DND-41 (cell line): ENCODE results near the gene OTOGL.

Experiments
- ATAC-seq: fragments of 200-7000 bp; cut with Tn5 transposase; 3 replicates; pipeline ENCODE4 v1.9.1; 2021; ENCODE audit warnings: low read depth; ENCODE audit not compliant: insufficient read depth
- DNase-seq: peaks from one replicate; pipeline ENCODE4 v3.0.0-alpha.2; 2020
- H2AFZ ChIP-seq: 2 replicates; pipeline ENCODE4 v1.6.0; 2012; ENCODE audit warnings: low read depth, low read length
- H3K27ac ChIP-seq: 2 replicates; pipeline ENCODE4 v1.5.1; 2012; ENCODE audit warnings: low read length, inconsistent platforms
- H3K27me3 ChIP-seq: fragments of 200-600 bp; sonication (generic); 2 replicates; pipeline ENCODE4 v1.6.0; 2012; ENCODE audit warnings: low read length, mild to moderate bottlenecking, inconsistent platforms; ENCODE audit not compliant: insufficient read depth, poor library complexity
- H3K36me3 ChIP-seq: 2 replicates; pipeline ENCODE4 v1.5.1; 2012; ENCODE audit warnings: low read length, inconsistent platforms; ENCODE audit not compliant: insufficient read depth
- H3K4me1 ChIP-seq: 2 replicates; pipeline ENCODE4 v1.5.1; 2012; ENCODE audit warnings: mild to moderate bottlenecking, low read length; ENCODE audit not compliant: insufficient read depth
- H3K4me2 ChIP-seq: 2 replicates; pipeline ENCODE4 v1.6.0; 2012; ENCODE audit warnings: mild to moderate bottlenecking, moderate library complexity, low read length, inconsistent platforms; ENCODE audit not compliant: insufficient read depth
- H3K4me3 ChIP-seq, 2 experiments: fragments of 200-600 bp in 1 of 2; shearing (Covaris generic) in 1 of 2; 2 replicates each; pipeline ENCODE4 v1.5.1; 2012 to 2016; ENCODE audit warnings: inconsistent platforms in 2 of 2, low read length in 2 of 2, mild to moderate bottlenecking in 2 of 2, low read depth in 1 of 2, moderate library complexity in 1 of 2
- H3K79me2 ChIP-seq: 2 replicates; pipeline ENCODE4 v1.6.0; 2012; ENCODE audit warnings: low read length, inconsistent platforms; ENCODE audit not compliant: insufficient read depth
- H3K9ac ChIP-seq: 2 replicates; pipeline ENCODE4 v1.6.0; 2012; ENCODE audit warnings: low read depth, mild to moderate bottlenecking, inconsistent platforms, low read length, moderate library complexity
- H3K9me3 ChIP-seq: 2 replicates; pipeline ENCODE4 v1.5.1; 2012; ENCODE audit warnings: low read length, moderate library complexity, mild to moderate bottlenecking, inconsistent platforms; ENCODE audit not compliant: insufficient read depth, severe bottlenecking
- H4K20me1 ChIP-seq: 2 replicates; pipeline ENCODE4 v1.6.0; 2012; ENCODE audit warnings: low read length; ENCODE audit not compliant: insufficient read depth
- EZH2 ChIP-seq: IDR thresholded peaks from 3 replicates; pipeline ENCODE4 v1.6.1; 2012; ENCODE audit warnings: borderline replicate concordance, low read depth, mild to moderate bottlenecking, moderate library complexity, low read length, inconsistent platforms; ENCODE audit not compliant: severe bottlenecking
- TF ChIP-seq, protein P1 (sequence below): IDR thresholded peaks from 2 replicates; pipeline ENCODE4 v1.5.1; 2012; ENCODE audit warnings: borderline replicate concordance, low read length, moderate library complexity, mild to moderate bottlenecking; ENCODE audit not compliant: poor library complexity, severe bottlenecking; ENCODE audit errors: extremely low read depth

OTOGL gene

DNA sequence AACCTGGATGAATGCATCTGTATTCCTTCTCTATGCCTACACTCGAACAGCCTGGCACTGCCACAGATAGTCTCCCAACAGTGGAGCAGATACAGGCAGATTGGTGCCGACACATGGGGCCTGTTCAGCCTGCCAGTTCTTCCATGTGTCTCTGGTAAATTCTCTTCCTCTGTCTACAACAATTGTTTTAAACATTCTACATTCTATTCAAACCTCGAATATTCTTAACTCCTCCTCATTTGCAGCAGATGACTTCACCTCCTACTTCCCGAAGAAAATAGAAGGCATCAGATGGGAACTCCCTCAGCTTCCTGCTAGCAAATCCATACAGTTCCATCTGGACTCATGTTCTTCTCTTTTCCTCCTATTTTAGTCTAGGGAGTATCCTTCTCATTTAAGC lies 43.1 kb upstream of the OTOGL start:
- Histone ChIP-seq H3K4me1 (no peaks in the 10 kb centered on the region), H3K27me3 (no peaks in the 10 kb centered on the region), H3K9me3 (no peaks in the 10 kb centered on the region), H3K4me2 (no peak overlapping the region), H3K36me3 (no peaks in the 10 kb centered on the region), H4K20me1 (no peaks in the 10 kb centered on the region), H3K79me2 (no peaks in the 10 kb centered on the region), H3K4me3 (no peak overlapping the region), H2AFZ (no peak overlapping the region), H3K27ac (no peak overlapping the region), H3K9ac (no peak overlapping the region)
- TF ChIP-seq EZH2, result no peak
- TF ChIP-seq, protein P1, sequence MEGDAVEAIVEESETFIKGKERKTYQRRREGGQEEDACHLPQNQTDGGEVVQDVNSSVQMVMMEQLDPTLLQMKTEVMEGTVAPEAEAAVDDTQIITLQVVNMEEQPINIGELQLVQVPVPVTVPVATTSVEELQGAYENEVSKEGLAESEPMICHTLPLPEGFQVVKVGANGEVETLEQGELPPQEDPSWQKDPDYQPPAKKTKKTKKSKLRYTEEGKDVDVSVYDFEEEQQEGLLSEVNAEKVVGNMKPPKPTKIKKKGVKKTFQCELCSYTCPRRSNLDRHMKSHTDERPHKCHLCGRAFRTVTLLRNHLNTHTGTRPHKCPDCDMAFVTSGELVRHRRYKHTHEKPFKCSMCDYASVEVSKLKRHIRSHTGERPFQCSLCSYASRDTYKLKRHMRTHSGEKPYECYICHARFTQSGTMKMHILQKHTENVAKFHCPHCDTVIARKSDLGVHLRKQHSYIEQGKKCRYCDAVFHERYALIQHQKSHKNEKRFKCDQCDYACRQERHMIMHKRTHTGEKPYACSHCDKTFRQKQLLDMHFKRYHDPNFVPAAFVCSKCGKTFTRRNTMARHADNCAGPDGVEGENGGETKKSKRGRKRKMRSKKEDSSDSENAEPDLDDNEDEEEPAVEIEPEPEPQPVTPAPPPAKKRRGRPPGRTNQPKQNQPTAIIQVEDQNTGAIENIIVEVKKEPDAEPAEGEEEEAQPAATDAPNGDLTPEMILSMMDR, result no peak
- DNase-seq (no peak), ATAC-seq (no peak)

DNA sequence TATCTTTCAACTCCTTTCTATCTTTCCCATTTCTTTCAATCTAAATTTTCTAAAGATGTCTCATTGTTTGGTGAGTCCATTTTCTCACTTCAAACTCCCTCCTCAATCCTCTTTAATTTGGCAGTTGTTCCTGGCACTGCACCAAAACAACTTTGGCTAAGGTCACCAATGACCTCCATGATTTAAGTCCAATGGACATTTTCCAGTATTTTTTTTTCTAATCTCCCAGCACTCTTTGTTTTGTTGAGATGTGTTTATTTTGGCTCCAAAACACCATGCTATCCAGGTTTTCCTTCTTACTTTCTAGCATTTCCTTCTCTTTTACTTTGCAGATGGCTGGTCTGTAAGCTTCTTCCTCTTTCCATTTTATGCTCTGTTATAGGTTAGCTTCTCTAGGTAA lies 42.5 kb upstream of the OTOGL start:
- Histone ChIP-seq H3K9me3 (no peaks in the 10 kb centered on the region), H2AFZ (no peak overlapping the region), H3K9ac (no peak overlapping the region), H3K79me2 (no peaks in the 10 kb centered on the region), H3K4me3 (no peak overlapping the region), H3K4me1 (no peaks in the 10 kb centered on the region), H3K4me2 (no peak overlapping the region), H3K36me3 (no peaks in the 10 kb centered on the region), H3K27ac (no peak overlapping the region), H3K27me3 (no peaks in the 10 kb centered on the region), H4K20me1 (no peaks in the 10 kb centered on the region)
- TF ChIP-seq, protein P1, result no peak
- no peak for TF ChIP-seq EZH2
- no peak for DNase-seq
- no peak for ATAC-seq

DNA sequence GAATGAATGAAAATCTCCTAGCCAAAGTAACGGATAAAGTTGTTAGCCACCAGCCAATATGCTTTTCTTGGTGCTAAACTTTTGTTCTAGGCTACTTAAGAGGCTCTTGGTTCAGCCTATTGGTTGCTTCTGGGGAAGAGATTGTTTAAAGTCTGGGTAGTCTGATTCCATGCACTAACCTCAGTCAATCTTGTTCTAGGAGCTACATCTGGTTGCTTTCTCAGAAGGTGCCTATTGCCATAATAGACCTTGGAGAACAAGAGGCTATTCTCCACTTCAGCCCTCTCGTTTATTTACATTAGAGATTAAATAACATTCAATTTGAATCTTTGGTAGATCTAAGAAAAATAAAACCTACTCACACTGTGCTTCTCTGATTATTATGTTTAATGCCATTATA lies 40.8 kb upstream of the OTOGL start:
- no peaks in the 10 kb centered on the region for H4K20me1 ChIP-seq
- no peaks in the 10 kb centered on the region for H3K36me3 ChIP-seq
- ATAC-seq, result no peak
- no peaks in the 10 kb centered on the region for H3K27me3 ChIP-seq
- H3K4me1 ChIP-seq, result no peaks in the 10 kb centered on the region
- H2AFZ ChIP-seq, result no peak overlapping the region
- no peaks in the 10 kb centered on the region for H3K79me2 ChIP-seq
- no peaks in the 10 kb centered on the region for H3K9me3 ChIP-seq
- no peak overlapping the region for H3K4me3 ChIP-seq
- H3K4me2 ChIP-seq, result no peak overlapping the region
- TF ChIP-seq, protein P1, result no peak
- no peak for TF ChIP-seq EZH2
- H3K9ac ChIP-seq, result no peak overlapping the region
- H3K27ac ChIP-seq, result no peak overlapping the region
- DNase-seq, result no peak

DNA sequence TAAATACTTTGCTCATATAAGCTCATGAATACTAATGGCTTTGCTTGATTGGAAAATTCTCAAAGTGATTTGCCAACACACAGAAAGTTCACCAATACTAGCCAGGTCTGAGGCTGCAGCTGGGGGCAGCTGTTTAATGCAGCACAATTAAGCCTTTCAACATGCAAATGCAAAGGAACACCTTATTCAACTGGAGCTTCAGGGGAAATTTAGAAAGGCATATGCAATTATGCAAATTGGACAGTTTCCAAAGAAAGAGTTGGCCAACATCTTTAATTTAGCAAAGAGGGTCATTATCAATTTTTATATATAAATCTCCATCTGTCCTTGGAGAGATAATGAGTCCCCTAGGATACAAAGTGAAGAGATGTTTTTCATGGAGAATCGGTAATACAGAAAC lies 40.2 kb upstream of the OTOGL start:
- Histone ChIP-seq H3K9ac (no peak overlapping the region), H3K27me3 (no peaks in the 10 kb centered on the region), H3K4me2 (no peak overlapping the region), H3K9me3 (no peaks in the 10 kb centered on the region), H3K36me3 (no peaks in the 10 kb centered on the region), H3K79me2 (no peaks in the 10 kb centered on the region), H4K20me1 (no peaks in the 10 kb centered on the region), H3K4me3 (no peak overlapping the region), H3K27ac (no peak overlapping the region), H2AFZ (no peak overlapping the region), H3K4me1 (no peaks in the 10 kb centered on the region)
- no peak for ATAC-seq
- TF ChIP-seq, protein P1, result no peak
- no peak for TF ChIP-seq EZH2
- no peak for DNase-seq
